Adrenal gland (tissue), 12 donors: ENCODE results near the gene PKP2. TPM values are rescaled to one million over a fixed set of nuclear protein-coding genes. Genes with fewer than 3 reads are reported as not detected.
"Not testable (repeated sequence)": the region's sequence is repeated elsewhere in the genome, so short reads cannot be mapped to it uniquely, and the experiment has no call there.

Experiments used
- DNase-seq, 7 donors: peaks; one replicate each; pipeline ENCODE4 v3.0.0-alpha.2; 2019 to 2020
- H3K27ac ChIP-seq, 5 donors: fragments of 200-600 bp; sonication (generic) in 4 of 5; 1 replicate in 3 of 5; 2 replicates in 2 of 5; pipeline versions ENCODE4 v1.5.1 to v1.8.0; 2016 to 2020; ENCODE audit warnings: mild to moderate bottlenecking in 1 of 5
- H3K27me3 ChIP-seq: fragments of 200-600 bp; 2 replicates; pipeline ENCODE4 v1.8.0; 2021
- H3K36me3 ChIP-seq, 2 donors: fragments of 200-600 bp; replicated peaks in 1 of 2; 1 replicate in 1 of 2; 2 replicates in 1 of 2; pipeline versions ENCODE4 v1.5.1 to v1.8.0; 2018 to 2022
- H3K4me1 ChIP-seq, 2 donors: fragments of 200-600 bp; replicated peaks in 1 of 2; 1 replicate in 1 of 2; 2 replicates in 1 of 2; pipeline versions ENCODE4 v1.5.1 to v1.8.0; 2018 to 2021
- H3K4me3 ChIP-seq, 4 donors: fragments of 200-600 bp; sonication (generic) in 3 of 4; one replicate each; pipeline ENCODE4 v1.5.1; 2016 to 2018
- H3K9me3 ChIP-seq, 3 donors: fragments of 200-600 bp; sonication (generic) in 1 of 3; replicated peaks in 1 of 3; 1 replicate in 2 of 3; 2 replicates in 1 of 3; pipeline versions ENCODE4 v1.5.1 to v1.8.0; 2016 to 2021
- POLR2A ChIP-seq, 2 donors: fragments of 450-650 bp; IDR thresholded peaks; one replicate each; pipeline ENCODE4 v1.6.1; 2017; ENCODE audit warnings: antibody characterized with exemption in 2 of 2, mild to moderate bottlenecking in 2 of 2, moderate library complexity in 1 of 2
- WGBS, 4 donors: extraction: QIAGEN DNeasy Blood & Tissue Kit in 2 of 4; methylation state at CpG; one replicate each; pipeline versions ENCODE4 v1.1.5 to v1.1.7; 2013 to 2017; 5-methylcytosine and 5-hydroxymethylcytosine counted together
- intact Hi-C, 2 donors: fragments of 100-400 bp; cut with DNase I; formaldehyde crosslinking; loops; one replicate each; pipeline versions ENCODE4 v1.14.1 to v1.15.0; 2022 to 2023
- polyA plus RNA-seq, 3 donors: library from polyadenylated mRNA; stranded (reverse); fragments of 200-250 nt in 2 of 3; fragments of 350-450 nt in 1 of 3; fragmentation: Illumina TruSeq in 1 of 3; extraction: RNeasy Lipid Tissue Mini Kit (QIAGEN cat#74804) in 1 of 3; gene quantifications; one replicate each; pipeline ENCODE4 v1.2.3, GENCODE V29; 2013 to 2014
- total RNA-seq, 9 donors: library from RNA; depleted of rRNA in 4 of 9; stranded (reverse); fragments of >200 nt in 4 of 9; fragments of 120-200 nt in 1 of 9; fragmentation: NEBNext Ultra II Directional in 1 of 9; extraction: Animal tissue kit (Norgen Biotek cat#: 25700) in 1 of 9; gene quantifications; one replicate each; pipeline versions ENCODE4 v1.1.0 to v1.2.4, GENCODE V29; 2013 to 2023
- TF ChIP-seq, protein P1 (sequence below), 6 experiments: fragments of 450-650 bp in 4 of 6; fragments of 200-600 bp in 2 of 6; sonication (generic) in 1 of 6; IDR thresholded peaks; 1 replicate in 5 of 6; 2 replicates in 1 of 6; pipeline versions ENCODE4 v1.5.1 to v1.8.0; 2016 to 2021; ENCODE audit warnings: antibody characterized with exemption in 6 of 6, mild to moderate bottlenecking in 2 of 6, moderate library complexity in 1 of 6
- donor health status: healthy with polysubstance abuse.
- donor health status: Bipolar disorder and iron deficiency.
- donor health status: DM: yes; HTN: yes; CAD: no.
- donor health status: DM: no; HTN: no; CAD: no.
- donor health status: DM: no; HTN: no; CAD: no.
- donor health status: DM: yes; HTN: yes; CAD: no.

PKP2 gene
- total and polyA plus RNA-seq, 12 donors, result 0.36 to 3.3 (median 1.2) TPM

DNA sequence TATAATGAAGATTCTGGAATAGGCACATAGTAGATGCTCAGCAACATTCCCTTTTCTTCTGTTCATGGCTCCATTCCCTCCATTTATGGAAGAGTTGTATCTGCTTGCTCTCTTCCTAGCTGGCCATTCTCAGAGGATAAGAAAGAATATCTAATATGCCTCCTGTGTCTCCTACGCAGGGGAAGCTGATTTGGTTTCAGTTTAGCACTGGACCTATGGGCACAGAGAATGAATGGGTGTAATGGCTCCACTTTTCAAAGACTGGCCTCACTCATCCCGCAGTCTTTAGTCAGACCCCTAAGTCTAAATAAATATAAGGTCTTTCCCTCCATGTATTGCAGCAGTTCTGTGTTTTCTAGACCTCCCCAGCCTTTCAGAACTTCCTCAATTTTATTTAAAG, 2.0 kb downstream of the PKP2 start:
- Histone ChIP-seq H3K27ac (no peak overlapping the region), H3K36me3 (no peaks in the 10 kb centered on the region), H3K4me1 (peaks cover 5 to 9% of the 10 kb centered on the region in 2 donors), H3K27me3 (peaks cover 6% of the 10 kb centered on the region), H3K4me3 (no peak overlapping the region), H3K9me3 (no peaks in the 10 kb centered on the region)
- DNase-seq, result no peak
- TF ChIP-seq, protein P1, sequence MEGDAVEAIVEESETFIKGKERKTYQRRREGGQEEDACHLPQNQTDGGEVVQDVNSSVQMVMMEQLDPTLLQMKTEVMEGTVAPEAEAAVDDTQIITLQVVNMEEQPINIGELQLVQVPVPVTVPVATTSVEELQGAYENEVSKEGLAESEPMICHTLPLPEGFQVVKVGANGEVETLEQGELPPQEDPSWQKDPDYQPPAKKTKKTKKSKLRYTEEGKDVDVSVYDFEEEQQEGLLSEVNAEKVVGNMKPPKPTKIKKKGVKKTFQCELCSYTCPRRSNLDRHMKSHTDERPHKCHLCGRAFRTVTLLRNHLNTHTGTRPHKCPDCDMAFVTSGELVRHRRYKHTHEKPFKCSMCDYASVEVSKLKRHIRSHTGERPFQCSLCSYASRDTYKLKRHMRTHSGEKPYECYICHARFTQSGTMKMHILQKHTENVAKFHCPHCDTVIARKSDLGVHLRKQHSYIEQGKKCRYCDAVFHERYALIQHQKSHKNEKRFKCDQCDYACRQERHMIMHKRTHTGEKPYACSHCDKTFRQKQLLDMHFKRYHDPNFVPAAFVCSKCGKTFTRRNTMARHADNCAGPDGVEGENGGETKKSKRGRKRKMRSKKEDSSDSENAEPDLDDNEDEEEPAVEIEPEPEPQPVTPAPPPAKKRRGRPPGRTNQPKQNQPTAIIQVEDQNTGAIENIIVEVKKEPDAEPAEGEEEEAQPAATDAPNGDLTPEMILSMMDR (IDR thresholded peaks at IDR 0.05), result no peak
- TF ChIP-seq POLR2A (IDR thresholded peaks at IDR 0.05), result no peak
- intact Hi-C loops, result no loop called here
- WGBS, 4 donors, result 59 to 88% (median 74%) methylated on average over 2 of the region's 2 CpGs

DNA sequence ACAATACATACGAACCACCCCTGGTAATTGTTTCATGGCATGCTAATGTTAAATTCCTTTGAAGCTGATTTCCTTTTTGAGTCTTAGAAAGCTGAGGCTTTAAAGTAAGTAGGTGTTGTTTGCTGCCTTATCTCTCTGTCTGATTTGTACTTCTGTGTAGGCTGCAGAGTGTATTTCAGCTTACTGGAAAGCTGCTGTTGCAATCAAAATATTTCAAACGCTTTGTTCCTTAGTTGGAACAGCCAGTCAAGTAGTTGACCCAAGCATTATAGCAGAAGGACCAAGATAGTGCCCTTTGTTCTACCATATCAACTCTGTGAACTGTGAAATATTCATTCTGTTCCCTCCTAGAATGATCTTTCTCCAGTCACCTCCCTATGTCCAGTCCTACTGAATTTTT, 3.1 kb downstream of the PKP2 start:
- Histone ChIP-seq H3K4me1 (peaks cover 5 to 9% of the 10 kb centered on the region in 2 donors), H3K36me3 (no peaks in the 10 kb centered on the region), H3K27me3 (peaks cover 6% of the 10 kb centered on the region), H3K27ac (no peak overlapping the region), H3K4me3 (no peak overlapping the region), H3K9me3 (no peaks in the 10 kb centered on the region)
- no peak for DNase-seq
- TF ChIP-seq, protein P1 (IDR thresholded peaks at IDR 0.05), result no peak
- no peak for TF ChIP-seq POLR2A (IDR thresholded peaks at IDR 0.05)
- intact Hi-C loops, result no loop called here
- WGBS, 4 donors, result 30 to 54% (median 41%) methylated on average over 2 of the region's 2 CpGs

DNA sequence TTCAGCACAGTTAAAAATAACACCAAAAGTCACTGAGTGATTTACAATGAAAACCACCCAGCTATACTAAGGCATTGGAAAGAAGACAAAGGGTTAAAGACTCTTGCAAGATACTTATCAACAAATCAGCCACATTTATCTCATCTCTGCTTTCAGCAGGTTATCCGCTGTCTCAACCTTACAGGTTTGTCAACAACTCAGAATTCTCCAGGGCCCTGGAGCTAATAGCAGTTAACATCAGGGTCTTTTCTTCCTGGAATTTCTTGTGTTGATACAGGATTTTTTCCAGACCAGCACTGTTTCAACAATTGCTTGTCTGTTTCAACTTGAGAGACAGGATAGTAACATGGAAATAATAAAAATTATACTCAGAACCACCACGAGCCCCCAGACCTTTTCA, 3.5 kb downstream of the PKP2 start:
- Histone ChIP-seq H3K4me3 (no peak overlapping the region), H3K36me3 (no peaks in the 10 kb centered on the region), H3K27me3 (peaks cover 6% of the 10 kb centered on the region), H3K9me3 (no peaks in the 10 kb centered on the region), H3K27ac (no peak overlapping the region), H3K4me1 (peaks cover 5 to 9% of the 10 kb centered on the region in 2 donors)
- 23 to 30% (median 29%) methylated on average over 2 of the region's 2 CpGs for WGBS, 4 donors
- intact Hi-C loops, result no loop called here
- no peak for DNase-seq
- TF ChIP-seq, protein P1 (IDR thresholded peaks at IDR 0.05), result no peak
- no peak for TF ChIP-seq POLR2A (IDR thresholded peaks at IDR 0.05)

DNA sequence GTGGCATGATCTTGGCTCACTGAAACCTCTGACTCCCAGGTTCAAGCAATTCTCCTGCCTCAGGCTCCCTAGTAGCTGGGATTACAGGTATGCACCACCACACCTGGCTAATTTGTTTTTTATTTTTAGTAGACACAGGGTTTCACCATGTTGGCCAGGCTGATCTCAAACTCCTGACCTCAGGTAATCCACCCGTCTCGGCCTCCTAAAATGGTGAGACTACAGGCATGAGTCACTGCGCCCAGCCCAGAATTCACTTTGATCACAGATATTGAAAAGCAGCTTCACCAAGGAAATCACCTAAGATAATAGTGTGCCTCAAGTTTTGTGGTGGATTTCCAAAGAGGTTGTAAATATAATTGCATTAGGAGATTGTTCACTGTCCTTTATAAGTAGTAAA, 4.2 kb downstream of the PKP2 start:
- intact Hi-C loops, H3K4me1 ChIP-seq, H3K27ac ChIP-seq, DNase-seq, H3K36me3 ChIP-seq, H3K27me3 ChIP-seq, H3K4me3 ChIP-seq, H3K9me3 ChIP-seq: not testable (repeated sequence)
- 67 to 86% (median 79%) methylated on average over 3 of the region's 3 CpGs for WGBS, 4 donors

DNA sequence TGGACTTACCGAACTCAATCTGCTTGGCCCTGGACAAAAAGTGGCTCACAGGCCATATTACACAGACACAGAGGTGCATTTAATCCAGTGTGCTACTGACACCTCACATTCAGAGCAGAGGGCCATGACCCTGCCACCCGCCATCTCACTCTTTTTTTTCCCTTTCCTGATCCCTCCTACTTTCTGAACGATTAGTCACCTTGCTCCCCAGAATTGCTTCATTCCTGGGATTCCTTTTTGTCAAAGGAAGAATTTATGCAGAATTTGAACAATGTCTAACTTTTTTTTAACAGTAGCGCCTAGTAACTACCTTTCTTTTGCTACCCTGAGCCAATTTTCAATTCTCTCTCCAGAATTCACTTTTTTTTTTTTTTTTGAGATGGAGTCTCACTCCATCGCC, 4.6 kb downstream of the PKP2 start:
- intact Hi-C loops, result no loop called here
- no peak overlapping the region for H3K27ac ChIP-seq
- WGBS, 4 donors, result 54 to 66% (median 63%) methylated on average over 5 of the region's 5 CpGs
- no peaks in the 10 kb centered on the region for H3K9me3 ChIP-seq
- no peak for DNase-seq
- TF ChIP-seq, protein P1 (IDR thresholded peaks at IDR 0.05), result no peak
- no peak for TF ChIP-seq POLR2A (IDR thresholded peaks at IDR 0.05)
- peaks cover 6% of the 10 kb centered on the region for H3K27me3 ChIP-seq
- H3K36me3 ChIP-seq, result no peaks in the 10 kb centered on the region
- H3K4me1 ChIP-seq, result peaks cover 5 to 6% of the 10 kb centered on the region in 2 donors
- H3K4me3 ChIP-seq, result no peak overlapping the region
